Measurements from ENCODE around the gene TADA3.

TADA3 gene

DNA sequence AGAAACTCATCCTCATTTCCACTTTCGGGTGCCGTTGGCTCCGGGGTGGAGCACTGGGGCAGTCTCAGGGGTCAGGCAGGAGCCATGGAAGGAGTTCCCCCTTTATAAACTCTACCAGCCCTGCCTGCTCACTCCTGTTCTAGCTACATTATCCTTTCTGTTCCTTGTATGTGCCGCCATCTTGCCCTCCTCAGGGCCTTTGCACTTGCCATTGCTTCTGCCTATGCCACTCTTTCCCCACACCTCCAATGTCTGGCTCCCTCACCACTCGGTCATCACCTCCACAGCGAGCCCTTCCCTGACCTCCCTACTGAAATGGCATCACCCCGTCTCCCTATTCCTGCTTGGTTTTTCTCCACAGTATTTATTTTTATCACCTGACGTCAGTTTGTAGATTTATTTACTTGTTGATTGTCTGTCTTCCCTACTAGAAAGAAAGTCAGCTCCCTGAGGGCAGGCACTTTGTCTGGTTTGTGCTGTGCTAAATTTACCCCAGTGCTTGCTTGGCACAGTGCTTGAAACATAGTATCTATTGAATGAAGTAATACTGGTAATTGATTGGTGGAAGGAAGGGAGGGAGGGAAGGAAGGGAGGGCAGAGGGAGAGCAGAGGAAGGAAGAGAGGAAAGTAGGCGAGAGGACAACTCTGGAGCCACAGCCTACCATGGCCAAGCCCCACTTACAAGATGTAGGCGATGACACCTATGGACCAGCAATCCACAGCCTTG is 31.3 kb downstream of the TADA3 start:
- no peak for DNase-seq (ENCODE audit: low spot score)

DNA sequence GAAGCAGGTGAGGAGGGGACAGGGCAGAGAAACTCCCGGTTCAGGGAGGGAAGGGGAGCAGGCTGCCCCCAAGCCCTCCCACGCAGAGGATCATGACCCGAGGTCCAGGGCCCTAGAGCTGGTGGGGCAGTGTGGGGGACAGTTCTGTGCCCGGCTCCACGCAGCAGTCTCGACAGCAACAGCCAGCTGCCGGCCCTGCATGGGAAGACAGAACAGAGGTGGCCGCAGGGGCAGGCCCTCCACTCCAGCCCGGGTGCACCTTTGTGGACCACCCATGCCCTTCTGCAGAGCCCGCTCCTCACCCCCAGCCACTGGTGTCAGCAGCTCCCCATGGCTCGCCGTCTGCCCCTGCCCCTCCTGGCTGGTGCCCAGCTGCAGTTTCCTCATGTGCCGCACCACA is 34.8 kb downstream of the TADA3 start:
- DNase-seq (ENCODE audit: low spot score), result no peak

DNA sequence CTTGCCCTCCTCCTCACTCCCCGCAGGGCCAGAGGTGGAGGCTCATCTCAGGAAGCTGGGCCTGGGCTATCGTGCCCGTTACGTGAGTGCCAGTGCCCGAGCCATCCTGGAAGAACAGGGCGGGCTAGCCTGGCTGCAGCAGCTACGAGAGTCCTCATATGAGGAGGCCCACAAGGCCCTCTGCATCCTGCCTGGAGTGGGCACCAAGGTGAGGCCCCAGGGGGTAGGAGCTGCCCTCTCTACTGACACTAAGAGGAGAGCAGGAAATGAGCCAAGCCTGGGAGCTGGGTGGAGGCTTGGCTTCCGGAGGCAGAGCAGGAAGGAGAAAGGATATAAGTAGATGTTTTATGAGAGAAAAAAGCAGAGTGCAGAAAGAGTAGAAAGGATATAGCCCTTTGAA is 37.6 kb downstream of the TADA3 start:
- no peak for DNase-seq (ENCODE audit: low spot score)

DNA sequence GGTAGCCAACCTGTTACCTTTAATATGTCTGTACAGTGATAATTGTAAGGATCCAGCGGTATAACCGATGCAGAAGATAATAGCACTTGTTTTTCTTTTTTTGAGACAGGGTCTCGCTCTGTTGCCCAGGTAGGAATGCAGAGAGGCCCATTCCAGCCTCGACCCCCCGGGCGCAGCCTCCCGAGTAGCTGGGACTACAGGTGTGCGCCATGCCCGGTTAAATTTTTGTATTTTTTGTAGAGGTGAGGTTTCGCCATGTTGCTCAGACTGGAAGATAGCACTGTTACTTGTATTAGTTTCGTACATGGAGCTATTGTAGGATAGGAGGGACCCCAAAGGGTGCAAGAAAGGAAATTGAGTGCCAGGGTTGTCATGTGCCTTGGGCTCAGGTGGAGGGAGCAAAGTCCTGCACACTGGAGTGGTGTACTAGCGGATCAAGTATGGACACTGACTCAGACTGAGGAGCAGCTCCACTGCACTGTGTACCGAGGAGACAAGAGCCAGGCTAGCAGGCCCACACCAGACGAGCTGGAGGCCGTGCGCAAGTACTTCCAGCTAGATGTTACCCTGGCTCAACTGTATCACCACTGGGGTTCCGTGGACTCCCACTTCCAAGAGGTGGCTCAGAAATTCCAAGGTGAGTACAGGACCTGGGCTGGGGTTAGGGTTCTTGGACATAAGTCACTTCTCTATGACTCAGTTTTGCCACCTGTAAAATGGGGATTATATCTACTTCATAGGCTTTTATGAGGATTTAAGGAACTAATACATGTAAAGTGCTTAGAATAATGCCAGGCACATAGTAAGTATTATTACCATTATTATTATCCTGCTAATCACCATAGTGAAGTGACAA is 41.5 kb downstream of the TADA3 start:
- no peak for DNase-seq (ENCODE audit: low spot score)

DNA sequence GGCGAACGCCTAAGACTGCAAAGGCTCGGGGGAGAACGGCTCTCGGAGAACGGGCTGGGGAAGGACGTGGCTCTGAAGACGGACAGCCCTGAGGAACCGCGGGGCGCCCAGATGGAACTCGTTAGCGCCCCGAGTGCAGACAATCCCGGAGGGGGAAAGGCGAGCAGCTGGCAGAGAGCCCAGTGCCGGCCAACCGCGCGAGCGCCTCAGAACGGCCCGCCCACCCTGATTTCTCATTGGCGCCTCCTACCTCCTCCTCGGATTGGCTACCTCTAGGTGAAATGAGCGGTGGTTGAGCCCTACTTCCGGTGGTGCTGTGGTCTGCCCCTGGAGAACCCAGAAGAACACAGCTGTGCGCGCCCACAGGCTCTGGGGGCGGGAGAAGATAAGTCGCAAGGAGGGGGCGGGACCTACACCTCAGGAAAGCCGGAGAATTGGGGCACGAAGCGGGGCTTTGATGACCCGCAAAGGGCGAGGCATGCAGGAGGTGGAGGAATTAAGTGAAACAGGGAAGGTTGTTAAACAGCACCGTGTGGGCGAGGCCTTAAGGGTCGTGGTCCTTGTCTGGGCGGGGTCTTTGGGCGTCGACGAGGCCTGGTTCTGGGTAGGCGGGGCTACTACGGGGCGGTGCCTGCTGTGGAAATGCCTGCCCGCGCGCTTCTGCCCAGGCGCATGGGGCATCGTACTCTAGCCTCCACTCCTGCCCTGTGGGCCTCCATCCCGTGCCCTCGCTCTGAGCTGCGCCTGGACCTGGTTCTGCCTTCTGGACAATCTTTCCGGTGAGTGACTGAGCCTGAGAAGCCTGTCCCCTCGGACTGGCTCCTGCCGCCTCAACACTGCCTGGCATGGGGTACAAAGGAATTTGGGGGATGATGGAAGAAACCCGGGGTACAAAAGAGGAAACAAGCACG is 42.4 kb downstream of the TADA3 start, which contains the start of gene OGG1:
Gene OGG1 (plus strand): TSS at position 308 of the 911 bp plus-strand sequence. CDS start 335 bp downstream, at position 643.
- peak; percentile 97 for DNase-seq (ENCODE audit: low spot score)

DNA sequence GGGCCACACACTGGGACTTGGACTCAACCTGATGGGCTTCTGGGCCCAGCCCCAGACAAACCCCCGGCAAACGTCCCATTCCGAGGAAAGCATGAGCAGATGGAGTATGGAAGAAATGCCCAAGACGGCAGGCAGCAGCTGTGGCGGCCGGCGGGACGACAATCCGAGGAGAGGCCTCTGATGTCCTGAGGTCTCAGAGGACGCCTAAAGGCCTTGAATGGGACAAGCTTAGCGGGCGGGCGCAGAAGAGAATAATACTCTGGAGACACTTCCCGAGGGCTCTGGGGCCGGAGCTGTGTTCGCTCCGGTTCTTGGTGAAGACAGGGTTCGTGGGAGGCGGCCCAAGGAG is 43.0 kb downstream of the TADA3 start:
- no peak for DNase-seq (ENCODE audit: low spot score)

DNA sequence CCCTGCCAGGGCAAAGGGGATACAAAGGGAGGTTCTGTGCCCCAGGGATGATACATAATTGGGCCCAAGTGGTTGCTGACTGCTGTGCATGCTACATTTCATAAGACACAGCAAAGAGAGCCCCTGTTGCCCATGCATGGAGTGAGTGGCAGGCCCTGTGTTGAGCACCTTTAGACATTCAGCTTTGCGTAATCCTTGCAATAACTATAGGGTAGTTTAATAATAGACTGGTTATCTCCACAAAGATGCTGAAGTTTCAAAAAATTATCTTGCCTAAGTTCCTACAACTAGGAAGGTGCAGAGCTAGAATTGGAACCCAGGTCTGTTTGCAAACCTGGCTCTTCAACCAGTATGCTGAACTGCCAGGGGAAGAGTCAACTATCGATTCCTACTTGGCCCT is 44.2 kb downstream of the TADA3 start:
- DNase-seq (ENCODE audit: low spot score), result no peak

DNA sequence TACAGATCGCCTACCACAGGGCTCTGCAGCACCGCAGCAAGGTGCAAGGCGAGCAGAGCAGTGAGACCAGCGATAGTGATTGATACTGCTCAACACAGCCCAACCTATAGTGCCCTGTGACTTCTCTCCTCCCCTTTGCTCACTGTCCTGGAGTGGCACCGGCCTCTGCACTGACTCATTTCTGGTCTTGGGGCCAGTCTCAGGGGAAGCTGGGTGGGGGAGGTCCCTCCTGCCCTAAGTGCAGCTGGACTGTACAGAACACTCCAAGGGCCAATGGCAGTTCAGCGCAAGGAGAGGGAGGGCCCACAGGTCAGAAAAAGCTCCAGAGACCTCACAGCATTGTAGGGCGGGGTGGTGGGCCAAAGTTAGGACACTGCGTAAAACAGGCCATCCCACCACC is 45.0 kb downstream of the TADA3 start:
- no peak for DNase-seq (ENCODE audit: low spot score)

DNA sequence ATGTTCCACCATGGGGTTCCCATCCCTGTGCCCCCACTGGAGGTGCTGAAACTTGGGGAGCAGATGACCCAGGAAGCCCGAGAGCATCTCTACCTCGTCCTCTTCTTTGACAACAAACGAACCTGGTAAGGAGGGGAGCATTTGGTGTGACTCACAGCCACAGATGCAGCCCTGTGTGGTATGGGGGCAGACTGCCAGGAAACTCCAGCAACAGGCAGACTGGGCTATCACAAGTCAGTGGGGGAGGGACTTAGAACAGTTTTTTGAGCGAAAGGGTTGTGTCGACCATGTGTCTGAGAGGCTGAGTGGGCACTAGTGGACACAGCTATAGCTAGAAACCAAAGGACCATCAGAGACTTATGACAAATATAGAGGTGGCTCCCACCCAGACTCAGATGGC is 45.9 kb downstream of the TADA3 start:
- peak; percentile 80 for DNase-seq (ENCODE audit: low spot score)

DNA sequence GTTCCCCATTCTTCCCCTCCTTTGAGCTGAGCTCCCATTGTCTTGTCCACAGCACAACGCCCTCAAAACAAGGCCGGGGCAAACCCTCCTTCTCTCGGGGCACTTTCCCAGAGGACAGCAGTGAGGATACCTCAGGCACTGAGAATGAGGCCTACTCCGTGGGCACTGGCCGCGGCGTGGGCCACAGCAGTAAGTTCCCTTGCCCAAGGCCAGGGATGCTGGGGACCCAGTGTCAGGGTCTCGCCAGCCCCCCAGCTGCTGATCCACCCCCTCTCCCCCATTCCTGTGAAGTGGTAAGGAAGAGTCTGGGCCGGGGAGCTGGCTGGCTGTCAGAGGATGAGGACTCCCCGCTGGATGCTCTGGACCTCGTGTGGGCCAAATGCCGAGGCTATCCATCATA is 46.8 kb downstream of the TADA3 start:
- no peak for DNase-seq (ENCODE audit: low spot score)

DNA sequence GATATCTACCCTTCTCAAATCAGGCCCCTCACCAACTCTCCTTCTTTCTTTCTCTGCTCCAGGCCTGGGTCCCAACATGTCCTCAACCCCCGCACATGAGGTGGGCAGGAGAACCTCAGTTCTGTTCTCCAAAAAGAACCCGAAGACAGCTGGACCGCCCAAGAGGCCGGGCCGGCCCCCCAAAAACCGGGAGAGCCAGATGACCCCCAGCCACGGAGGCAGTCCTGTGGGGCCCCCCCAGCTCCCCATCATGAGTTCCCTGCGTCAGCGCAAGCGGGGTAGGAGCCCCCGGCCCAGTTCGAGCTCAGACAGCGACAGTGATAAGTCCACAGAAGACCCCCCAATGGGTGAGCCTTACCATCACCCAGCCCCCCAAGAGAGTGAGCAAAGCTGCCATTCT is 48.1 kb downstream of the TADA3 start:
- no peak for DNase-seq (ENCODE audit: low spot score)

DNA sequence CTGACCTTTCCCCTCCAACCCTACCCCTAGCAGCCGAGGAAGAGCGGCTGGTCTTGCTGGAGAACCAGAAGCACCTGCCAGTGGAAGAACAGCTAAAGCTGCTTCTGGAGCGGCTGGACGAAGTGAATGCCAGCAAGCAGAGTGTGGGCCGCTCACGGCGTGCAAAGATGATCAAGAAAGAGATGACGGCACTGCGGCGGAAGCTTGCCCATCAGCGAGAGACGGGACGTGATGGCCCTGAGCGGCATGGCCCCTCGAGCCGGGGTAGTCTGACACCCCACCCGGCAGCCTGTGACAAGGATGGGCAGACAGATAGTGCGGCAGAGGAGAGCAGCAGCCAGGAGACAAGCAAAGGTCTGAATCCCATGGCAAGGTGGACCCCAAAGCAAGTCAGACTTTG is 48.7 kb downstream of the TADA3 start:
- no peak for DNase-seq (ENCODE audit: low spot score)

DNA sequence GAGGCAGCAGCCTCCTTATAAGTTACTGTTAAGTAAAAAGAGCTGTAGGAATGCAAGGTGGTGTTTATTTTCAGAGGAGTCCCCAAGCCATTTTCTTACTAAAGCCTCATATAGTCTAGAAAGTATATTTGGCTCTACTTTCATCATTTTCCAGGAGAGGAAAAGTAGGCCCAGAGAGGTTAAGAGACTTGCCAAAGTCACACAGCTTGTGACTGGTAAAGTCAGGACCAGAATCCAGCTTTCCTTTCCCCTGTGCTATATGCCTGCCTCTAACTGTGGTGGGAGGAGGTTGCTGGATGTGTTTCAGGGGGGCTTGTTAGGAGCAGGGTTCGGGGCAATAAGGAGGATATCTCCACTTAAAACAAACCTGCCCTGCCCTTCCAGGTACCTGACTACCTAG is 49.7 kb downstream of the TADA3 start:
- DNase-seq (ENCODE audit: low spot score), result no peak

DNA sequence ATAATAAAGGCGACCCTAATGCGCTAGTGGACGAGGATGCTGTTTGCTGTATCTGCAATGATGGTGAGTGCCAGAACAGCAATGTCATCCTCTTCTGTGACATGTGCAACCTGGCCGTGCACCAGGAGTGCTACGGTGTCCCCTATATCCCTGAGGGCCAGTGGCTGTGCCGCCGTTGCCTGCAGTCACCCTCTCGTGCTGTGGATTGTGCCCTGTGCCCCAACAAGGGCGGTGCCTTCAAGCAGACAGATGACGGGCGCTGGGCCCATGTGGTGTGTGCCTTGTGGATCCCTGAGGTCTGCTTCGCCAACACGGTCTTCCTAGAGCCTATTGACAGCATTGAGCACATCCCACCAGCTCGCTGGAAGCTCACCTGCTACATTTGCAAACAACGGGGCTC is 53.1 kb downstream of the TADA3 start:
- DNase-seq (ENCODE audit: low spot score), result no peak

DNA sequence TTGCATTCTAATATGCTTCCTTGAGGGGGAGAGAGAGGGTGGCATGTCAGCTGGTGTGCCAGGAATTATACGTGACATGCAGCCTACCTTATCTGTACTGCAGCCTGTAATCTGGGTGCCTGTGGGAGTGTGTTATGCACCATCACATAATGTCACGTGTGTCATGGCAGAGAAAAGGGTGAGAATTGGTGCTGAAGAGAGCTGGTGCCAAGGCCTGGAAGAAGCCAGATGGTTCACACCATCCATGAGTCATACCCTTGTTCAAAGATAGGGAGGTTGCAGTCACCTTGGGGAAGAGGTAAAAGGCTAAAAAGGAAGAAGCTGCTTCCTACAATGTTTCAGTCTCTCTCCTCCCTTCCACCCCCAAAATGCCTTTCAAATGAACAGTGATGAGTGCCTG is 55.4 kb downstream of the TADA3 start:
- DNase-seq (ENCODE audit: low spot score), result no peak

DNA sequence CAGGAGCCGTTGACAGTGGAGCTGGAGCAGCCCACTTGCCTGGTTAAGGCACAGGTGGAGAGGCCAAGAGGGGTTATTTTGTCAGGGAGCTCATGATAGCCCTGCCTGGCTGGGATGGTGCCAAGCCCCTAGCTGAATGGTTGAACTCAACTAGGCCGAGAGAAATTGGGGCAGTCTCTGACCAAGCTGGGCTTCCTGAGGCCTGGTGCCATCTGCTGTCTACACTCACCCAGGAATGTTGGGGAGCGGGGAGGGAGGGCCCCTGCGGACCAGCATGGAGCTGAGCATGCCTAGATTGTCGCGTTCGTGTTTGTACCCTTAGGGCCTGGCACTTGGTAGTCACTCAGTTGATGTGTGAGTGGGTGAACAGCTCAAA is 59.5 kb downstream of the TADA3 start:
- DNase-seq (ENCODE audit: low spot score), result peak; percentile 54

DNA sequence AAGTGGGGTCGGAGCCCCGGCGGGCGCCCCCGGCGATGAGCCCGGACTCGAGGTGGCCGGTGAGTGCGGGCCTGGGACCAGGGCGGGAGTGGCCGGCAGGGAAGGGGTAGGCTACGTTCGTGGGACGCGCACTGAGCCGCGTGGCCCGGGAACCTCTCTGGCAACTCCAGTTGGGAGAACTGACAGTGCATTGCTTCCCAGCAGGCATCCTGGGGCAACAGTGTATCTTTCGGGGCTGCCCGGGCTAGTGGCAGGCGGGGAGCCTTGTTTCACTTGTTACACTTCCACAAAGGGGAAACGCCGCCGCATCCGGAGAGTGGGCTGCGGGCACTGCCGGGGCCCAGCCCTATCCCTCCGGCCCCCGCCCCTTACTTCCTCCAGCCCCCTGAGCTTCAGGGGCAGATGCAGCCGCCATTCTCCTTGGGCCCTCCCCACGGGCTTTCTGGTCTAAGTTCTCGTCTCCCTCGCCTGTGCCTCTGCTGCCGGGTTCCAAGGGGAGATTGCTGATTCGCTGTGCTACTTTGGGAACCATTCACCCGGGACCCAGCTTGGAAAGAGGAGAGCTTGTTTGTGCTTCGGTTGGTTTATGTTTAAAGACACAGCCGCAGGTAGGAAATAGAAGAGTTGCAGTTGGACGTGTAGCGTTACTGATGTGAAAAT is 60.1 kb downstream of the TADA3 start:
- peak; percentile 34 for DNase-seq (ENCODE audit: low spot score)

DNA sequence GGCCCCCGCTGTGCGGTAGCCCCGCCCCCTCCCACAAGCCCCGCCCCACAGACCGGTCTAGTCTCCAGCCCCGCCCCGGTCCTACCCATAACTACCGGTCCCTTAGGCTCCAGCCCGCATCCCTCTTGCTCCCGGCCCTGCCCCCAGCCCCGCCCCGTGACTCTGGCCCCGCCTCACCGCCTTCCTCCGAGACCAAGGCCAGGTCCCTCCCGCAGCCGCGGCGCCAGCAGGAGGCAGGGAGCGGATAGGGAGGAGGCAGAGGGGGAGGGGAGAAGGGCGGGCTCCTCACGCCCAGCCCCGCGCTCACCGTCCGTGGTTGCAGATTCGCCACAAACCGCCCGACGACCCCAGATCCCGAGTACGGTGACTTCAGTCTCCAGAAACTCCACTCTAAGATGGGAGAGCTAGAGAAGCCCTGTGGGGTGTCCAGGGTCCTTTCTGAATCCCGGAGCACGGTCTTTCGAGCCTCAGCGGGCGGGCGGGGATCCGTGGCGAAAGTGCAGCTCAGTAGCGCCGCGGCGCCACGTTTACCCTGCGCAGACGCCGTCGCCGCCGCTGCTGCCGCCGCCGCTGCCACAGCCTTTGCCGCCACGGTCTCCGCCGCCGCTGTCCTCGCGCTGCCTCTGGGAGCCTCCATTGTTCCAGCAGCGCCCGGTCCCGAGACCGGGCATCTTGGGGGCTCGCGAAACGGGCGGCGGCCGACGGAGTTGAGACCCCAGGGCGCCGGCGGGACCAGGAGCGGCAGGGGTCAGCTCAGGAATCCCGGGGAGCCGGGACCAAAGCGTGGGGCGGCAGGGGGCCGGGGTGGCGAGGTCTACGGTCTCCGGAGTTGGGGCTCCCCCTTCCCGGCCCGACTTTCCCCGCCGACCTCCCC is 60.8 kb downstream of the TADA3 start, which contains the start of gene BRPF1:
Gene BRPF1 (plus strand): TSS at position 530 of the 874 bp plus-strand sequence. CDS start 2,406 bp downstream, outside the sequence.
- DNase-seq (ENCODE audit: low spot score), result peak; percentile 99

DNA sequence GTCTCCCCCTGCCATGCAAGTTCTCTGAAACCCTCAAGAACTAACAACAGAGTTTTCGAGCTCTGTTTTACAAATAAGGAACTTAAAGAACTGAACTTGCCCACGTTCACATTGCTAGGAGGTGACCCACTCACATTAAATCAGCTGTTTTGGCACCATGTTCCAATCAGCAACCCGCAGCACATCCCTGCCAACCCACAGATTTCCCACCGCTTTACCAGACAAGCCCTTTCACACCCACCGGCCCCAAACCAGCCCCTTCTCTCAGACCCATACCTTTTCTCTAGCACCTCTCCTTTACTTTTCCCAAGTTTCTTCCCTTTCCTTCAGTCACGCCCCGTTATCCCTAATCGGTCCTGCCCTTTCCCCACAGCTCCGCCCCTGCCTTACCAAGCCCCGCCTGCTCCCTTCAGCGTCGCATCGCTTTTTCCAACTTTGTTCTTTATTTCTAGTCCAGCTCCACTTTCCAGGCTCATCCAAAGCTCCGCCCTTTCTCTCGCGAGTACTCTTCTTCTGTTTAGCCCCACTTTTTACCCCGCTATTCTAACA is 61.5 kb downstream of the TADA3 start:
- DNase-seq (ENCODE audit: low spot score), result peak; percentile 34
